Left lung (tissue), 10 donors: ENCODE data around the gene CADM2. TPM values are rescaled to one million over a fixed set of nuclear protein-coding genes. Genes with fewer than 3 reads are reported as not detected.

ENCODE experiments used
- ATAC-seq: fragments of 200-7000 bp; cut with Tn5 transposase; one replicate; pipeline ENCODE4 v1.9.1; 2020; ENCODE audit warnings: moderate library complexity
- DNase-seq, 4 donors: peaks; one replicate each; pipeline ENCODE4 v3.0.0-alpha.2; 2013 to 2020
- H3K27ac ChIP-seq, 2 donors: fragments of 200-600 bp; sonication (generic) in 1 of 2; one replicate each; pipeline versions ENCODE4 v1.5.0 to v1.8.0; 2020 to 2021
- H3K27me3 ChIP-seq, 2 donors: fragments of 200-600 bp; sonication (generic) in 1 of 2; one replicate each; pipeline versions ENCODE4 v1.5.0 to v1.8.0; 2020 to 2021
- H3K36me3 ChIP-seq, 2 donors: fragments of 200-600 bp; sonication (generic) in 1 of 2; one replicate each; pipeline versions ENCODE4 v1.5.0 to v1.8.0; 2020 to 2021
- H3K4me1 ChIP-seq, 2 donors: fragments of 200-600 bp; one replicate each; pipeline ENCODE4 v1.8.0; 2021
- H3K4me3 ChIP-seq, 2 donors: fragments of 200-600 bp; sonication (generic) in 1 of 2; one replicate each; pipeline versions ENCODE4 v1.5.0 to v1.8.0; 2020 to 2021; ENCODE audit warnings: mild to moderate bottlenecking in 1 of 2
- H3K9me3 ChIP-seq, 2 donors: fragments of 200-600 bp; sonication (generic) in 1 of 2; one replicate each; pipeline versions ENCODE4 v1.5.0 to v1.8.0; 2020 to 2021
- intact Hi-C, 2 donors: fragments of 100-400 bp; cut with DNase I; formaldehyde crosslinking; loops; one replicate each; pipeline versions ENCODE4 v1.11.2 to v1.14.2; 2022
- polyA plus RNA-seq, 6 donors: library from polyadenylated mRNA; unstranded; fragments of 120-200 nt; gene quantifications; one replicate each; pipeline ENCODE4 v1.2.1, GENCODE V29; 2013; ENCODE audit not compliant: insufficient read length in 6 of 6
- total RNA-seq, 2 donors: library from RNA; stranded (reverse); fragmentation: NEBNext Ultra II Directional; extraction: Animal tissue kit (Norgen Biotek cat#: 25700); gene quantifications; one replicate each; pipeline ENCODE4 v1.2.1, GENCODE V29; 2021
- TF ChIP-seq, protein P1 (sequence below), 2 donors: fragments of 200-600 bp; sonication (generic) in 1 of 2; IDR thresholded peaks; one replicate each; pipeline versions ENCODE4 v1.5.0 to v1.8.0; 2021; ENCODE audit warnings: antibody characterized with exemption in 2 of 2
- donor health status: DM: no; HTN: yes; CAD: no.
- donor health status: DM: no; HTN: no; CAD: no.

Gene CADM2
- total and polyA plus RNA-seq, 8 donors, result 0.16 to 2.3 (median 0.74) TPM

DNA sequence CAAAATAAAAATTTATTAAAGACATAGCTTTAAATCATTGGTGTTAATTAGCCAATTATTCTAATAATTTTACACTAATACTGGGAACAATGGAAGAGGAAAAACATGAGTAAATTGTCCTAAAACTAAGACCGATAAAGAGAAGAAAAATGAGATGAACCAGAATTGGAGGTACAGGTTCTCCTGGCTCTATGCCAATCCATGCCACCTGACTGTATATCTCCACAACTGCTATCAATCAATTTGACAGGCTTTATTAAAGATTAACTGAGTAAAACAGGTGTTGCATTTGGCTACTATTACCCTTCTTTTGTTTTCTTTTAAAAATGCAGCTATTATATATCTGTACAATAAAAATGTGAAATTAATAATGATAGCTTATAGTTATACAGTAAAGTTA, 850.0 kb downstream of the CADM2 start:
- no peak overlapping the region for H3K27ac ChIP-seq
- intact Hi-C loops, result no loop called here
- TF ChIP-seq, protein P1, sequence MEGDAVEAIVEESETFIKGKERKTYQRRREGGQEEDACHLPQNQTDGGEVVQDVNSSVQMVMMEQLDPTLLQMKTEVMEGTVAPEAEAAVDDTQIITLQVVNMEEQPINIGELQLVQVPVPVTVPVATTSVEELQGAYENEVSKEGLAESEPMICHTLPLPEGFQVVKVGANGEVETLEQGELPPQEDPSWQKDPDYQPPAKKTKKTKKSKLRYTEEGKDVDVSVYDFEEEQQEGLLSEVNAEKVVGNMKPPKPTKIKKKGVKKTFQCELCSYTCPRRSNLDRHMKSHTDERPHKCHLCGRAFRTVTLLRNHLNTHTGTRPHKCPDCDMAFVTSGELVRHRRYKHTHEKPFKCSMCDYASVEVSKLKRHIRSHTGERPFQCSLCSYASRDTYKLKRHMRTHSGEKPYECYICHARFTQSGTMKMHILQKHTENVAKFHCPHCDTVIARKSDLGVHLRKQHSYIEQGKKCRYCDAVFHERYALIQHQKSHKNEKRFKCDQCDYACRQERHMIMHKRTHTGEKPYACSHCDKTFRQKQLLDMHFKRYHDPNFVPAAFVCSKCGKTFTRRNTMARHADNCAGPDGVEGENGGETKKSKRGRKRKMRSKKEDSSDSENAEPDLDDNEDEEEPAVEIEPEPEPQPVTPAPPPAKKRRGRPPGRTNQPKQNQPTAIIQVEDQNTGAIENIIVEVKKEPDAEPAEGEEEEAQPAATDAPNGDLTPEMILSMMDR (IDR thresholded peaks at IDR 0.05), result no peak
- DNase-seq (no peak), ATAC-seq (no peak)
- no peaks in the 10 kb centered on the region for H3K36me3 ChIP-seq
- no peaks in the 10 kb centered on the region for H3K27me3 ChIP-seq
- no peaks in the 10 kb centered on the region for H3K9me3 ChIP-seq
- no peak overlapping the region for H3K4me3 ChIP-seq
- H3K4me1 ChIP-seq, result no peaks in the 10 kb centered on the region

DNA sequence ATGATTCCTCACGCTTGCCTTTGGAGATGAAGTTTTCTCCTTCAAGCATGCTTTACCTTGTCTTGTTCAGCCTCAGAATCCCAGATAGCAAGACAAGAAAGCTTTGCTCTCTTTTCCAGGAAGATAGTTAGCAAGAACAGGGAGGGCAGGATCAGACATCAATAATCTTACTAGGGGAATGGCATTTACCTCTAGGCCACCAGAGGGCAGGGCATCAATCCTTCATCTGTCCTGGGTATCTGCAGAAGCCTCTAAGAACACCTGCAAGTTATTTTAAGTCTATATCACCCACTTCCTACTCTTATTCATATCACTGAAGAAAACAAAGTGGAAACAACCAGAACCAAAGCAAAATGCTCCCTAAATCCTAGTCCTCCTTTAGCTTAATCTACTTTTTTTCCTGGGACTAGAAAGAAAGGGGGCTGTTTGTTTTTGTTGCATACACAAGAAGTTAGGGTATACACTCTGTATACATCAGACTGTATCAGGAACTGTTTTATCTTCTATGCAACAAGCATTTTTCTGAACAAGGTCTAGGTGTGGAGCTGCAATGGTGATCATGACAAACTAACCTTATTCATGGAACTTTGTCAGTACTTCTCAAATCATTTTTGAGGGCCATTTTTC, 862.5 kb downstream of the CADM2 start:
- Histone ChIP-seq H3K27me3 (no peaks in the 10 kb centered on the region), H3K4me1 (no peaks in the 10 kb centered on the region), H3K9me3 (no peaks in the 10 kb centered on the region), H3K36me3 (no peaks in the 10 kb centered on the region), H3K27ac (no peak overlapping the region), H3K4me3 (no peak overlapping the region)
- DNase-seq (peak in 1 of 4 donors; percentile 19), ATAC-seq (peak; percentile 76)
- intact Hi-C loops, result no loop called here
- TF ChIP-seq, protein P1 (IDR thresholded peaks at IDR 0.05), result peak; percentile 14 to 32

DNA sequence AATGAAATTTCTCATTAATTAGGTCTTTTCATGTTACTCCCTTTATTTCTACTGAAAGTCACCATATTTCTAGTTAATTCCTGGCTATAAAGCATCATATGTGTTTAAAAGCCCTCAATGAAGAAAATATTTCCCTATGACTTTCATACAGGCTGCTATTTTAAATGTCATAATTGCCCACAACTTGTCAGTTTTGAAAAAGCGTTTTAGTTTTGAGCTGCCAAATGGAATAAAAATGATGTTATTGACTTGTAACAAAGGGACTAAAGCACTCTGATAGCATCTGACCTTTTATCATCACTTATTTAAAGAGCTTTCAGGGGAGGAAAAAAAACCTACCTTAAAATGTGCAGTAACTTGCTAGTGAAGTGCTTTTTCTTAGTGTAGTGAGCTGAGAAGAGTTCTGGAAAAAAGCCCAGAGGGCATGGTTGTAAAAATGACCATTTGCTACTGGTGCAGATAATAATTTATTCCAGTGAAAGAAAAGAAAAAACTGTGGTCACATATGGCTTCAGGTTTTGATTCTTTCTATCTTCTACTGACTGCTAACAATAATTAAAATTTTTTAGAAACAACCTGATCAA, 877.2 kb downstream of the CADM2 start:
- no peaks in the 10 kb centered on the region for H3K27me3 ChIP-seq
- no peak overlapping the region for H3K27ac ChIP-seq
- ATAC-seq (no peak), DNase-seq (no peak)
- H3K4me3 ChIP-seq, result no peak overlapping the region
- no peaks in the 10 kb centered on the region for H3K36me3 ChIP-seq
- H3K4me1 ChIP-seq, result no peaks in the 10 kb centered on the region
- no peaks in the 10 kb centered on the region for H3K9me3 ChIP-seq
- TF ChIP-seq, protein P1 (IDR thresholded peaks at IDR 0.05), result no peak
- intact Hi-C loops, result no loop called here

DNA sequence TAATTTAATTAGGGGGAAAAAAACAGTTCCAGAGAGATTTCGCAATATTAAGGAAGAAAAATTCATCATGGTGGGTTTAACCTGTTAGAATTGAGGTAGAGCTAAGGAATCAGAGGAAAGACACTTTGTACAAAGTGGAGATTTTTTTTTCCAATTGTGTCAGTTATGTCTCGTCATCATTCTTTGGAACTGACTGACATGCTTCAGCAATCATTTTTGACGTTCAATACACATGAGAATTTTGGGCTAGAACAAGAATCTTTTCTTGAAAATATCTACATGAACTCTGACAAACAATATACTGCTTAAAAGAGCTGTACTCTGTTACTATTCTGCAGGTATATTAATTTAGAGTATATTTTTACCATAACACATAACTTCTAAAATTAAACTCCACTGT, 878.6 kb downstream of the CADM2 start:
- Histone ChIP-seq H3K27ac (no peak overlapping the region), H3K36me3 (no peaks in the 10 kb centered on the region), H3K9me3 (no peaks in the 10 kb centered on the region), H3K4me3 (no peak overlapping the region), H3K27me3 (no peaks in the 10 kb centered on the region), H3K4me1 (no peaks in the 10 kb centered on the region)
- intact Hi-C loops, result no loop called here
- no peak for ATAC-seq
- TF ChIP-seq, protein P1 (IDR thresholded peaks at IDR 0.05), result no peak
- no peak for DNase-seq

DNA sequence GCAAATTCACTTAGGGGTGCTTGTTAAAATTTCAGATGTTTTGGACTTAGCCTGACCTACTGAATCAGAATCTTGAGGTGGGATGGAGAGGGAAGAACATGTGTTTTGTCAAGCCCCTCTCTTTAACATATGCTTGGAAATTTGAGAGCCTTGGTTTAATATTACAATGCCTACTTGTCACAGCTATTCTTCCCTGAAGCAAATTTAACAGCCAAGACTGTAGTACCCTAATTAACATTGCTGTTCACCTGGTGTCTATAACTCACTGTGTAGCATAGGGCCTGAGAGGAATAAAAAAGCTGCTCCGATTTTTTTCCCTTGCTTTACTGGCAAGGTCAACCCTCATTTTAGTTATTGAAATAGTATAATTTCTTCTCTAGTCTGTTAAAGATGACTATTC, 880.1 kb downstream of the CADM2 start:
- H3K9me3 ChIP-seq, result no peaks in the 10 kb centered on the region

More for the DNA sequence above, 880.1 kb downstream of the CADM2 start:
- intact Hi-C loops, result no loop called here
- TF ChIP-seq, protein P1 (IDR thresholded peaks at IDR 0.05), result no peak
- Histone ChIP-seq H3K27me3 (no peaks in the 10 kb centered on the region), H3K4me3 (no peak overlapping the region), H3K36me3 (no peaks in the 10 kb centered on the region), H3K27ac (no peak overlapping the region), H3K4me1 (no peaks in the 10 kb centered on the region)
- no peak for ATAC-seq
- DNase-seq, result no peak
